GM10248 (cell line): ENCODE measurements around the gene YBX3.

ENCODE experiments used
- CTCF ChIA-PET: fragments of 300-600 bp; sonication (Branson Sonifier 250); formaldehyde crosslinking; extraction: SDS; loops from one replicate; lab custom pipeline; 2021; ENCODE audit warnings: antibody characterized with exemption; lab: Yijun Ruan, JAX
- POLR2A ChIA-PET: fragments of 350-650 bp; sonication (Branson Sonifier 250); formaldehyde crosslinking; extraction: SDS; loops from one replicate; lab custom pipeline; 2020; ENCODE audit warnings: antibody characterized with exemption; lab: Yijun Ruan, JAX
- DNase-seq: peaks from one replicate; pipeline ENCODE4 v3.0.0; 2012; ENCODE audit errors: extremely low spot score
- TF ChIP-seq, protein P1 (sequence below): IDR thresholded peaks from 2 replicates; pipeline ENCODE4 v1.5.1; 2012; ENCODE audit warnings: mild to moderate bottlenecking, low read depth; ENCODE audit errors: extremely low read depth, missing control alignments, control extremely low read depth

YBX3 gene

DNA sequence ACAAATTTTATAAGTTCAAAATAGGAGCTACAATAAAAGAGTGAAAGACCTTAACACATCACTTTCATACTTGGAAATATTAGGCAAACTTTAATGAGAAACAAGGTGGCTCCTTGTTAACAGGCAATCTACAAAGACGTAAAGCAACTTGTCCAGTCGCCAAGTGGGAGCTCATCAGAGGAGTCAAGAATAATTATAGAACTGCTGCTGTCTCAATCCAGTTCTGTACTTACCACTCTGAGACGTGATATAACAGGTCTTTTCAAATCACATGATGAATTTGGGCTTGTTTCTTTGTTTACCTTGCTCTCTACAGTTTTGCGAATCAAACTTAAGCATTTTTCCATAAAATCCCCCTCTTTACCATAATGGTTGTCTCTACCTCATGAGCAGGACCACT is 3.6 kb downstream of the YBX3 start:
- DNase-seq: no peak
- TF ChIP-seq, protein P1, sequence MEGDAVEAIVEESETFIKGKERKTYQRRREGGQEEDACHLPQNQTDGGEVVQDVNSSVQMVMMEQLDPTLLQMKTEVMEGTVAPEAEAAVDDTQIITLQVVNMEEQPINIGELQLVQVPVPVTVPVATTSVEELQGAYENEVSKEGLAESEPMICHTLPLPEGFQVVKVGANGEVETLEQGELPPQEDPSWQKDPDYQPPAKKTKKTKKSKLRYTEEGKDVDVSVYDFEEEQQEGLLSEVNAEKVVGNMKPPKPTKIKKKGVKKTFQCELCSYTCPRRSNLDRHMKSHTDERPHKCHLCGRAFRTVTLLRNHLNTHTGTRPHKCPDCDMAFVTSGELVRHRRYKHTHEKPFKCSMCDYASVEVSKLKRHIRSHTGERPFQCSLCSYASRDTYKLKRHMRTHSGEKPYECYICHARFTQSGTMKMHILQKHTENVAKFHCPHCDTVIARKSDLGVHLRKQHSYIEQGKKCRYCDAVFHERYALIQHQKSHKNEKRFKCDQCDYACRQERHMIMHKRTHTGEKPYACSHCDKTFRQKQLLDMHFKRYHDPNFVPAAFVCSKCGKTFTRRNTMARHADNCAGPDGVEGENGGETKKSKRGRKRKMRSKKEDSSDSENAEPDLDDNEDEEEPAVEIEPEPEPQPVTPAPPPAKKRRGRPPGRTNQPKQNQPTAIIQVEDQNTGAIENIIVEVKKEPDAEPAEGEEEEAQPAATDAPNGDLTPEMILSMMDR: no peak
- ChIA-PET CTCF (interaction anchor here (0.9 to 1.7 kb wide), 3 partner anchors 10 to 31 kb away, joined by 3 to 7 read pairs (median 3); no protein-coding TSS in a partner anchor), POLR2A (no interaction called here)

DNA sequence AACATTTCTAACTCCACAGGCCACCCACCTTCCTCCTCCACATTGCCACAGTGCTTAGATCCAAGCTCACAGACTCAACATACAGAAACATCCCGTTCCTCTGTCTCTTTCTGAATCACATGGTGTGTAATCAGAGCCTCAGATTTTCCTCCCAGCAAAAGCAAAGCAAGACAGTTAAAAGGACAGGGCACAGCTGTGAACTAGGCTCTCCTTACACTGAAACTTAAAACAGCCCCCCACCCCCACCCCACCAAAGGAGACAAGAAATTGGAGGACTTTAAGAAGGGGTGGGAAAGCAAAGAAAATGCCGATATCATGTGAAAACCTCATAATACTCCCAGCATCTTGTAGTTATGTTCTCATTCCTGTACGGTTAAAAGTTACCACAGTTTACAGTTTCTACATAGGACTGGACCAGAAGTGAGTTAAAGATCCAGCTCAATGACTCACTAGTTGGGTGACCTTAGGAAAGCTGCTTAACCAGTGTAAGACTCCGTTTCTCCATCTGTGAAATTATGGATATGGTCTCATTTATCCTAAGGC is 4.8 kb downstream of the YBX3 start:
- POLR2A ChIA-PET: no interaction called here
- CTCF ChIA-PET: interaction anchor here (0.9 to 1.7 kb wide), 2 partner anchors 9 to 32 kb away, joined by 3 to 7 read pairs; no protein-coding TSS in a partner anchor
- TF ChIP-seq, protein P1: no peak
- no peak for DNase-seq

DNA sequence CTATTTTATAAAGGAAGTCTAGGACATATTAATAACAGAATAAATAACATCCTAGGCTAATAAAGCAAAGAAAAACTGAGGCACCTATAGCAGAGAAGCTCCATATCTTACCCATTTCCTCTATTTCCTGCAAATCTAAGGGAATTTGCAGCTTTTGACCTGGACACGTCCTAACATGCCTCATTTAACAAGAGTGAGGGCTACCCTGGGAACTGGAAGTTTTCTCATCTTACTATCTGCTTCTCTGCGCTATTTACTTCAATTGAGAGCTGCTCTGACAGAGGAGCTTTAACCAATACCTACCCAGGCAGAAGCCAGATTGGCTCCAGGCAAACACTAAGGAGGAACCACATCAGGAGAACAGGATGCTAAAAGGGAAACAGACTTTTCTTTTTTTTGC is 5.7 kb downstream of the YBX3 start:
- POLR2A ChIA-PET: no interaction called here
- TF ChIP-seq, protein P1: no peak

DNA sequence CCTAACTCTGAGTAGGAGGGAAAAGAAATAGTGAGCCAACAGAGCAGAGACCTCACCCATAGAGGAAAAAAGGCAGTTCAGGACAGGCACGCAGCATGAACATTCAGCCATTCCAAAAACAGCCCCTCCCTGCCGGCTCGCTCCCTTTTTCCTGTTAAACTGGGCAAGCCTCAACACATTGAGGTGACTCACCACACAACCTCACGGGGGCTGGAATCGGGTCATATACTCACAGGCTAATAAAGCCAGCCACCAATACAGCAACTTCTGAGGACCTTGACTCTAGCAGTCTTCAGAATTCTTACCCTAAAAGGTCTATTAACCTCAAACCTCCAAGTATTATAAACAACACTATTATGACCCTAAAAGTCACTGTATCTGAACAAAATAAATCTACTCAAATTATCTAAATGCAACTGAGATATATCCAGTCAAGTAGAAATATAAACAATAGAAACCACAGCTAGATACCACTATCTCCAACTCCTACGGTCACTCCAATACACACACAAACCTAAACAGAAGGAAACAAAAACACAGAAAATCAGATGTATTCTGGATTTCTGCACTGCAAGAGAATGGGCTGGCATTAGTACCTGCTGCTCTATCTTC is 6.3 kb downstream of the YBX3 start:
- TF ChIP-seq, protein P1: no peak
- ChIA-PET CTCF (no interaction called here), POLR2A (no interaction called here)
- DNase-seq: no peak

More for the DNA sequence above, 5.7 kb downstream of the YBX3 start:
- DNase-seq: no peak
- CTCF ChIA-PET: no interaction called here

DNA sequence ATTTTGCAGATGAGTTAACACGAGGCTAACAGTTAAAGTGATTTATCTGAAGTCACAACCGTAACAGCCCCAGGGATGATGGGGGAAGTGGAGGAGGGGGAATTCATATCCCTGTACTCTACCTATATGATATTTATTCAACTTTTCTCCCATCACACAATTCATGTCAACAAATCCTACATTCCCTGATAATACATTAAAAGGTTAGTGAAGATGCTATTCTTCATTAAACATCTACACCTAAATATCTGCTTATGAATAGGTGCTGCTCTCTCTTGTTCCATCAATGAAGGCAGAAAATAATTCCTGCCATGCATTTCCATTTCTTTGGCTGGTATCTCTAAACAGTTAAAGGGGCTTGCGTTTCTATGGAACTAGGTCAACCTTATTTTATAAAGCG is 6.8 kb downstream of the YBX3 start:
- no peak for DNase-seq
- ChIA-PET CTCF (no interaction called here), POLR2A (no interaction called here)
- TF ChIP-seq, protein P1: no peak

DNA sequence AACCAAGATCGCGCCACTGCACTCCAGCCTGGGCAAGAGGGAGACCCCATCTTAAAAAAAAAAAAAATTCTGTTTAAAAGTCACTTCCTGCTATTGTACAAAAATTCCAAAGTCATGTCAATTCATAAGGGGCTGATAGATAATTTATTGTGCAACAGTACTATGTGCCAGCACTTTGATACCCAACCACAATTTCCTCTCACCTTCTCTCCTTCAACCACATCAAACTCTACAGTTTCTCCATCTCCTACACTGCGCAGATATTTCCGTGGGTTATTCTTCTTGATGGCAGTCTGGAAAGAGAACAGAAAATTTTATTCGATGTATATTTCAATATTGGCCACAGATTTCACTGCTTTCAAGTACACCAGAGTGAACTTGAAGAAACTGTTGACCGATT is 7.6 kb downstream of the YBX3 start:
- TF ChIP-seq, protein P1: no peak
- ChIA-PET POLR2A (no interaction called here), CTCF (no interaction called here)
- no peak for DNase-seq
